EL (cell line): ENCODE measurements around the gene DDX1.
"Not testable (repeated sequence)": the region's sequence is repeated elsewhere in the genome, so short reads cannot be mapped to it uniquely, and the experiment has no call there.

Source experiments
- DNase-seq: peaks from one replicate; pipeline ENCODE4 v3.0.0-alpha.2; 2016

DDX1 gene

DNA sequence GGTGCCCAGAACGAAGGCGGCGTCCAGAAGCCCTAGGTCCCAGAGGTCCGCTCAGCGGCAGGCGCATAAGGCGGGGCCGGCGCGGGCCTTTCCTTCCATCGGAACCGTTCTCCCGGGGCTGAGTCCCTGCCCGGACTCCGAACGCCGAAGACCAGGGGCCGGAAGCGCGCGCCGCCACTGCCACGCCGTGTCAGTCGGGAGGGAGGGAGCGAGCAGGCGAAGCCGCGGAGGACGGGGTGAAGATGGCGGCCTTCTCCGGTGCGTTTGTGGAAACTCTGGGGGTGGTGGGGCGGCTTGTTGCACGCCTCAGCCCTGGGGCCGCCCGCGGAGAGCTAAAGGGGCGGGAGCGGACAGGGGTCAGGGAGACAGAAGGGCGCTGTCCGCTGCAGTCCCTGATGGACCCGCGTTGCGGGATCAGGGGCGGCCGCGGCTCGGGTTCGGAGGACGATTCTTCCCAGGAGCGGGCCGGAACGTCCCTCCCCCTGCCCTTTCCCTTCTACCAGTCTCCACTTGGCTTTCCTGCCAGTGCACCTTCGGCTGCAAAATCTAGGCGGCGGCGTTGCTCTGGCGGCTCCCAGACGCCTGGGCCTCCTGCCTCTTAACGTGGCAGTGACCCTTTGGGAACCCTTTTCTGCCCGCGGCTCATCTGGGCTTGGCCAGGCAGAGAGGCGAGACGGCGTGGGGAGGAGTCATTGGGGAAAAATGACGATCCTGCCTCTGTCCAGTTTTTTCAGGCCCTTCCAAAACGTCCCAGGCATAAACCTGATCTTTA is at the start of gene DDX1:
Gene DDX1, plus strand, starts transcription at position 177 of the 772 bp plus-strand sequence. Its CDS starts 66 bp downstream, at position 243.
- DNase-seq: peak; percentile 84

DNA sequence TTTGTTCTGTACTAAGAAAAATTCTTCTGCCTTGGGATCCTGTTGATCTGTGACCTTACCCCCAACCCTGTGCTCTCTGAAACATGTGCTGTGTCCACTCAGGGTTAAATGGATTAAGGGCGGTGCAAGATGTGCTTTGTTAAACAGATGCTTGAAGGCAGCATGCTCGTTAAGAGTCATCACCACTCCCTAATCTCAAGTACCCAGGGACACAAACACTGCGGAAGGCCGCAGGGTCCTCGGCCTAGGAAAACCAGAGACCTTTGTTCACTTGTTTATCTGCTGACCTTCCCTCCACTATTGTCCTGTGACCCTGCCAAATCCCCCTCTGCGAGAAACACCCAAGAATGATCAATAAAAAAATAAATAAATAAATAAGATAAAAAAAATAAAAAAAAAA is 49.4 kb upstream of the DDX1 start:
- DNase-seq: not testable (repeated sequence)

DNA sequence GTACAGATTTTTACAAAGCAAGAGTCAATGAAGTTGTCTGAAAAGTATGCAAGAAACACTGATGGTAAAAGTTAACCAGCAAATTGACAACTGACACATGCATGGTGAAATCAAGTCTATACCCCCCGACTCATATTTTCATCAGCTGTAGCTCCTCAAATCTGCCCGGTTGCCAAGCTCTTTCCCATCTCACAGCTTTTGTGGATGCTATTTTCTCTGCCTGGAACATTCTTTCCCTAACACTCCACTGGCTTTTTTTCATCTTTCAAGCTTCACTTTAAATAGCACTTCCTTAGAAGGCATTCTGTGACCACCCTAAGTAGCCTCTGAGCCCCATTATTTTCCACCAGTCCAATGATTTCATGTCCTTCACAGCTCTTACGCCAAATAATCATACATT is 48.6 kb upstream of the DDX1 start:
- DNase-seq: no peak

DNA sequence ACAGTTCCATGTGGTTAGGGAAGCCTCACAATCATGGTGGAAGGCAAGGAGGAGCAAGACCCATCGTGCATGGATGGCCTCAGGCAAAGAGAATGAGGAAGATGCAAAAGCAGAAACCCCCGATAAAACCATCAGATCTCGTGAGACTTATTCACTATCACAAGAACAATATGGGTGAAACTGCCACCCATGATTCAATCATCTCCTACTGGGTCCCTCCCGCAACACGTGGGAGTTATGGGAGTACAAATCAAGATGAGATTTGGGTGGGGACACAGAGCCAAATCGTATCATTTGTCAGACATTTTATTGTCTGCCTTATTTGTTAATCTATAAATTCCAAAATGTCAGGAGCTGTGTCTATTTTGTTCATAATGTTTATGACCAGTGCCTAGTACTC is 48.1 kb upstream of the DDX1 start:
- DNase-seq: no peak

DNA sequence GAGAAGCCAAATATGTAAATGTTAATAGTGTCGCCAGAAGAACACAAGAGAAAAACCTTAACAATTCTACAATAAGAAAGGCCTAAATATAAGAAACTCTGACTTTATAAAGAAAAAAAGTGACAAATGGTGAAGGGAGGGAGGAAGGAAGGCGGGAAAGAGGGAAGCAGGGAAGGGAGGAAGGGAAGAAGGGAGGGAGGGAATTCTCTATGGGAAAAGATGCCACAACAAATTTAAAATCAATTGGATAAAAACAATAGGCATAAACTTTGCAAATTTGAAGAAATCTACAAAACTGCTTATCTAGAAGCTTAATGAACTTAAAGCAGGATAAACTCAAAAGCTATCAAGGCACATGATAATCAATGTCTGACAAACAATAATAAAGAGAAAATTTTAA is 47.4 kb upstream of the DDX1 start:
- DNase-seq: no peak

DNA sequence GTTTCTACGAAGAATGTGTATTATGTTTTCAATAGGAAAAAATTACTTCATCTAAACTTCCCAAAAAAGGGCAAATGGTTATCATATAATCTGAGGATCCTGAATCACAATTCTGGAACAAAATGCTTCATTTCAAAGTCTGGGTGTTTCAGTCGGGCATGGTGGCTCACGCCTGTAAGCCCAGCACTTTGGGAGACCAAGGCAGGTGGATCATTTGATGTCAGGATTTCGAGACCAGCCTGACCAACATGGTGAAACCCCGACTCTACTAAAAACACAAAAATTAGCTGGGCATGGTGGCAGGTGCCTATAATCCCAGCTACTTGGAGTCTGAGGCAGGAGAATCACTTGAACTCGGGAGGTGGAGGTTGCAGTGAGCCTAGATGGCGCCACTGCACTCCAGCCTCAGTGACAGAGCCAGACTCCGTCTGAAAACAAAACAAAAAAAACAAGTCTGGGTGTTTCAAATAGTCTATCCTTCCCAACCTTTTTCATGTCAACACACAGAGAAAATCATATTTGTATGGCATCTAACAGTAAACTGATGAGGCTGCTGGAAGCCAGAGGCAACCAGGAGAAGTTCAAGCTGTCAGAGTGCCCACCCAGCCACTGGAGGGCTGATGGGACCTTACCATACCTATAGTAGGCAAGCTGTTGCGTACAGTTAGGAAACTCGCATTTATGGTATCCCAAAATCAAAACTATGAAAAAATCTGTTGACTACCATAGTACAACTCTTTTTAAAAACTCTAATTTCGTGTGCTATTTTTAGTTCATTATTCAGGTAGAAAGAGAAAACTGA is 45.2 kb upstream of the DDX1 start:
- no peak for DNase-seq

DNA sequence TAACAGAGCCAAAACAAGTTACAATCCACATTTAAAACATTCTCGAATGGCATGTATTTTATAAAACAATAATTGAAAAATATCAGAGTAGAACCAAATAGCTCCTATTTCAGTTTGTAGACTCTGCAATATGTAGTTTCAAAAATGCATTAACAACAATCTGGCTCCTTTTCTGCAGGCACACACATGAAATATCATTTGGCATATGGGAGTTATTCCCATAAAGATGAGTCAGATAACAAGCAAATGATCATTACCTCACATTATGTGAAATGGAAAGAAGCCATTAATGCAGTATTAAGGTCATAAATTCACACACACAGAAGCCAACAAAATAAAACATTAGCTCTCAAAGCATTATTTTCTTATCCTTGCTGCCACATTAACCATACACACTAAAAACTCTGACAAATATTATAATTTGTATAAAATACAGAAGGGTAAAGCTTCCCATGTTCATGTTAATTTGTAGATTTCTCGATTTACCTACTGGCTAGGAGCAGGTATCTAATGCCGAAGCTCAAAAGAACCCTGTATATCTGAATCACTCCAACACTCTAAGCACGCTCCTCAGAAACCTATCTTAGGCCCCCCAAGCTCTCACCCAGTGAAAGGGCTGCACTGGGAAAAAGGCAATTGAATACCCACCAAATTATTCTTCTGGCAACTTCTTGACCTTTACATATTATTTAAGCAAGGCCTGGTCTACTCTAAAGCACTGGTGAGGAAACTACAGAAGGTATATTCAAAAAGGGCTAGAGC is 44.4 kb upstream of the DDX1 start:
- no peak for DNase-seq

DNA sequence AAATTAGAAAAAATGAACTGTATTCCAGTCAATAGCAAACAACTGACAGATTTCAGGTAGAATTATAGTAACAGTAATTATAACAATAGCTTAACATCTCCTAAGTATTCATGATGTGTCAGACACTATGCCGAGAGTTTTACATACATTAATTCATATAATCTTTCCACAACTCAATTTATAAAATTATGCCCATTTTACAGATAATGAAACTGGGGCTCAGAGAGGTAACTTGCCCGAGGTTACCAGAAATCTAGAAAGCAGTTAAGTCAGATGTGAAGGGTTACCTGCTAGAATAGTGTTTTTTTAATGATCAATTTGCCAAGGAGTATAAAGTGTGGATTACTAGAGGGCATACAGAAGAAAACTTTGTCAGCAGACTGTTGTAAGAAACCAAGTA is 42.7 kb upstream of the DDX1 start:
- no peak for DNase-seq

DNA sequence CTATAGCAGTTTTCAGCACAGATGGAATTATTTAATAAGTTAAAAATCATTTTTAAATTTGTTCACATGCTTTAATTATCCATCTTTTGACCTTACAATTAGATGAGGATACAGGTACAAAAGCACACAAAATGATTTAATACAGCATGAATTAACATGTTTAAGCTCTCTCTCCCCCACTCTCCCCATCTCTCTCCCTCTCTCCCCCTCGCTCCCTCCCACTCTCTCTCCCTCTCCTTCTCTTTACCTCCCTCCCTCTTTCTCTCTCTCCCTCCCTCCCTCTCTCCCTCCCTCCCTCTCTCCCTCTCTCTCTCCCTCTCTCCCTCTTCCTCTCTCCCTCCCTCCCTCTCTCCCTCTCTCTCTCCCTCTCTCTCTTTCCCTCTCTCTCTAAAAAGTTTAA is 38.1 kb upstream of the DDX1 start:
- no peak for DNase-seq

DNA sequence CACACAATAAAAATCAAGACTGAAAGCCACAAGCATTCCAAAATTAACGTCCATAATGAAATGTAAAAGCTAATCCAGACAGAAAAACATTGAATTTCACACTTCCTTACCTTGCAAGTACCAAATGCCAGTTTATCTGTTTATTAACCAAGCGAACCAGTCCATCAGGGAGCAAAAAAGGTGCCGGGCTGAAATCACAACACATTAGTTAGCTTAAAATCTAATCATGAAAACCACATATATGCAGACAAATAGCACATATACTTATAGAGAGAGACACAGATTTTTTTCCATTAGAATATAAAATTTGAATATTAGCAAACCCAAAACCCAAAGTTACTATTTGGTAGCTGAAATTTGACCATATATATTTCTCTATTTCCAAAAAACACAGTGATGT is 37.7 kb upstream of the DDX1 start:
- DNase-seq: no peak

DNA sequence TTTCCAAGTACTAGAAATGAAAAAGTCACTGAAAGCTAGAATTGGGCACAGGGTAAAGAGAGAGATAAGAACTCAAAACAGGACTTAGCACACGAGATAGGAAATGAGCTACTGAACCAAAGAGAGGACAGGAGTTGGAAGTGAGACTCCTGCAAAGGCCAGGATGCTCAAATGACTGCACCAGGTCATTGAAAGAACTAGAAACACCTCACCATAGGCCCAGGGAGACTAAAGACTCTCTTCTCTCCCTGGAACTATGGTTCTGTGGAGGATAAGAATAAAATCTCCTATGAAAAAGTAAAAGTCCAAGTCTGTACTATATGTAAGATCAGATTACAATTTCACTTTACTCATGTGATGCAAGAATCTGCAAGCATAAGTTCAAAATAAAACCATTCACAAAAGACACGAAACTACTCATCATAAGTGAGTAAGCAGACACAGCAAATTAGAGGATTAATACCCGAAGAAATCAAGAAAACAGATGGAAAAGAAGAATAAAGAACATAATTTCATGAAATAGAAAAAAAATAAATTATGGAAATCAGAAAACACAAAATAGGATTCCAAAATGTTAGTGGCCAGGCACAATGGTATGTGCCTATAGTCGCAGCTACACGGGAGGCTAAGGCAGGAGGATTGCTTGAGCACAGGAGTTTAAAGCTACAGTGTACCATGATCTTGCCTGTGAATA is 37.0 kb upstream of the DDX1 start:
- DNase-seq: no peak

DNA sequence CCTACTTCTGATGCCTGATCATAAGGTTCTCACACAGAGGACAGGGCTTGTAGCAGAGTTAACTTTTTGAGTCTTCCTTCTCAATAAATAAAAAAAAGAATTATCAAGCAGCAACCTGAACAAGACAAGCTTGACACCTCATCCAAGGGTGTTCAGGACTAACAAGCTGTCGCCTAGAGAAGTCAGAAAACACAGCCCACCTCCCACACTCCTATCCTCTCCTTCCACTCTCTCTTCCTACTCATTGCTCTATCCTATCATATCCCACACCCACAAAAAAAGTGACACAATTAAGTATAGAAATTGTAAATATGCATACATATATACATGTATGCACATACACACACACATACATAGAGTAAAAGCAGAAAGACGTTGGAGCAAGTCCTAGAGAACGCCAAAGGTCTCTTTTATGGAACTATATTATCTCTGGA is 35.9 kb upstream of the DDX1 start:
- no peak for DNase-seq

DNA sequence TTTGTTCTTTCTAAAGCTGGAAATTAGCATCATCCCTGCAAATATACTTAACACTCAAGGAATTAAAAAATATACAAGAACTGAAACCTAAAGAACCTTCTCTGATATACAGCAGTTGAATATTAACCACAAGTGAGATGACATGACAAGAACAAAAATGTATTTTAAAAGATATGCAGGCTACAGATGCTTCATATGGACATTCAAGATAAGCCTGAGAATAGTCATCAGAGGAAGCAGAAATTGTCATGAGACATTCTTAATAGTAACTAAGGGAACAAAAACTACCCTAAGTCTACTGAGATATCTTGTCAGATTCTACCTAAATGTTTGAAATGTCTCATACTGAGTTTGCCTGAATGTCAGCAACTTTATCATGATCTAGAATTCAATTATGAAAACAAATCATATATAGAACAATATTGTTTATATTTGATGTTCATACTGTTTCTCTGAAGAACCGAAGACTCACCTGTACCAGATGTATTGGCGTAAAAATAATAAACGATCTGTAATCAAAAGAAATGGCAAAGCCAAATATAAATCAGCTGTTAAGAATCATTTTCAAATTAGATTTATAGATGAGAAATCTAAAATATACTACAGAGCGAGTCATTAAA is 35.2 kb upstream of the DDX1 start:
- no peak for DNase-seq

DNA sequence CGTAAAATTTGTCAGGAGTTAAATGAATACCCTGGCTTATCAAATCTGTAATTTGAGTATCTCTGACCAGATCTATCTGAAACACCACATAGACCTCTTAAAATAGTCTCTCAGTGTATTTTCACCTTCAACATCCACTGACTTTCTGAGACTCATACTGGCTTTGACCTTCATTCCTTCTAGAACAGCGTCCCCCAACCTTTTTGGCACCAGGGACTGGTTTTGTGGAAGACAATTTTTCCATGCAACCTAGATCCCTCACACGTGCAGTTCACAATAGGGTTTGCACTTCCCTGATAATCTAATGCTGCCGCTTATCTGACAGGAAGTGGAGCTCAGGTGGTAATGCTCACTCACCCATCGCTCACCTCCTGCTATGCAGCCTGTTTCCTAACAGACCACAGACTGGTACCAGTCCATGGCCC is 33.8 kb upstream of the DDX1 start:
- DNase-seq: no peak

DNA sequence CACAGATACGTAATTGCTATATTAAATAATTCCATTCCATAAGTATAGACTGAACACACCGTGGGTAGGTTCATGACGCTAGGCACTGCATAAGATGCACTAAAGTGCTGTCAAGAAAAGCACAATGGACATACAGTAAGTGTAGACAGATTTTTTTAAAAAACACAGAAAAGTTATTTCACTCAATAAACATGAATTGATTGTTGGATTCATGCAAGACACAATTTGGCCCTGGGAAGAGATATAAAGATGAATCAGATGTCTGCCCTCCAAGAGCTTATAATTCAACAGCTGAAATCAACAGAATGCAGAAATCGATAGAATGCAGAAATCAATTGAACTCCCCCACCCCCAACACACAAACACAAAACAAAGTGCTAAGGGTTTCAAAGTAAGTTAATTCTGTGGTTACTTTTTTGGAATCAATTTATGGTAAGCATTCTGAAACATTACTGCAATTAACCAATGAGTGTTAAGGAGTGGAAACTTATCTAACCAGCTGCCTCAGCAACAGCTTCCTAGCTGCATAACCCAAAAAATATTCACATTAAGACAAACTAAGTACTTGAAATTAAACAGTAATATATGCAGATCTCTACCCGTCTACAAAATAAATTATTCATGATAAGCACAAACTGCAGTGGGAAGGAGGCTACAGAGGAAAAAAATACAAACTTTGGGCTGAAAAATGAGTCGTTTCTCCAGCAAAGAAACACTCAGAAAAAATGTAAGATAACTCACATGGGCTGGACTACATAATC is 32.1 kb upstream of the DDX1 start:
- DNase-seq: no peak

DNA sequence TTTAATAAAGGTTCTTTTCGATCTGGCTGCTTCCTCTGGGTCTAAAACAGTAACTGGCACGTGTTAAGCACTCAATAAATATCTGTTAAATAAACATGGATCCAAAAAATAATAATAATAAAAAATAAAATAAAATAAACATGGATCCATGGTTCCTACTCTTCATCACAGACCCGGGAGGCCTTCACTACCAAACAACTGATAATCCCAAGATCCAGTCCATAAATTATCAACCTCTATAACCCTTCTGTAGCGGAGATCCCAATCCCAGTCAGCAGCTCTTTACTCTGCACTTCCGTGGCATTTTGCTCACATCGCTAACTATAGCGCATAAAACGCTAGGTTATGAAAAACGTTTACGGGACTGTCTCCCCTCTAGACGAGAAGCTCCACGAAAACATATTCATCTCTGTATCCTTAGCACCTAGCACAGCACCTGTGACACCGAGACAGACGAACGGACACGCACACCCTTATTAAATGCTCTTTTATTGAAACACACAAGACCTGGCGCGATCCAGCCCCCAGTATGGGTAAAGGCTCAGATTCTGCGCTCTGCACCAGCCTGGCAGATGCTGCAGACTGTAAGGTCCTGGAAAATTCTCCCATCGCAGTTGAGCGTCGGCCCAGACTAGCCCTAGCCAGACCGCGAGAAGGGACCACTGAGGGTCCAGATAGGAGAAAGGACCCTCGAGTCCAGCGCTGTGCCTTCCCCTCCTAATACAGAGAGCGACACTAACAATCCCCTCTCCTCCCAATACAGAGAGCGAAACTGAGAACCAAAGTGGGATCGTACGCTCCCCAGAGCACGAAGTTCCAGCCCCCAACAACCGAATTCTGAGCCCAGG is 31.3 kb upstream of the DDX1 start:
- peak; percentile 40 for DNase-seq

DNA sequence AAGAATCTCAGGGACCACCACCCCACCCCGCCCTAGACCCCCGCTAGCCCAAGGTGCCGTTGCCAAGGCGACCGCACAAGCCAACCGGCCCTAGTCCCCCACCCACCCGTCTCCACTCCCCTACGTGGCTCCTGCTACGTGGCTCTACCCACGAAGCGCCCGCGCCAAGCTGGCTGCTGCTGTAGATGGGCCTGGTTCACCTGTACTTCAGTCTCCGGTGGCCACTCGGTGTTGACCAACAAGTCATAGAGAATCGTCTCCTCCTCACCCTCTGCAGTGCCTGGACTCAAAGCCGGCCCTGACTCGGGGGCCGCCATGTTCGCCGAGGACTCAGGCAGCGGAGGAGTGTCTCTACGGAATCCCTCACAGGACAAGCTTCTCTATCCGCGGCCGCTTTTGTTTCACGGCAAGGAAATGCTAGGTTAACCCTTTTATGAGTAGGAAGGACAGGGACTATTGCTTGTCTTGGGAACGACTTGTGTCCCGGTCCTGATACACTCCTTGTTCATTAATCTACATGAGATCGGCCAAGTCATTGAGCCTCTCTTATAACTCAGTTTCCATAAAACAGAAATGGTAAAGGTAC is 30.6 kb upstream of the DDX1 start, which contains the start of gene NBAS:
Gene NBAS, minus strand, starts transcription at position 347 of the 586 bp plus-strand sequence. Its CDS starts 30 bp downstream, at position 317.
- peak; percentile 84 for DNase-seq

DNA sequence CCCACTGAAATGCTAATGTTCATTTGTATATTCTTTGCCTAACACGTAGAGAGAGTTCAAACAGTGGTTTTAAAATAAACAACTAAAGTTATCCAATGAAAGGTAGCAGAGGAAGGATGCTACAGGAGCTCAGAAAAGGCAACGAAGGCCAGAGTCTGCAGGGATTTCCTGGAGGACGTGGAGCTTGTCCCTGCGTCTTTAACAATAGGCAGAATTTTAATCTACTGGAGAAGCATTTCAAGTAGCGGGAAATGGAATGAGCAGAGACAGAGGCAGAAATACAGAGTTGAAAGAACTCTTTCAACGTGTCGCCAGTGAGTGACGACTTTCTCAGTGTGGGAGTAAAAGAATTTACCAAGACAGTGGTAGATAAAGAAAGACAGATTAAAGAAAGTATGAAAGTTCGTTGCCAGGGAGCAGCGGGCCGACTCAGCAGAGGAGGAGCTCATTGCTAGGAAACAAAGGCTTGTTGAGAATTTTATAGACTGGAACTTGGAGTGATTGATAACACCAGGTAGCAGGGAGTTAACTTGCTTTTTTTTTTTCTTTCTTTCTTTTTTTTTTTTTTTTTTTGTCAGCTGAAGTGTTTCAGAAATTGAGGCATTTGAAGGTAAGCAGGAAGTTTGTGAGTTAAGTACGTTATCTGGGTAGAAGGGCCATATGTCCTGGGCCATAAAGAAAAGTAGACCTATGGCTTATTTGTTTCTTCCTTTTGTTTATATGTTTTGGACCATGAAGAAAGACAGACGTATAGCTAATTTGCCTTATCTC is 29.9 kb upstream of the DDX1 start:
- DNase-seq: peak; percentile 34

DNA sequence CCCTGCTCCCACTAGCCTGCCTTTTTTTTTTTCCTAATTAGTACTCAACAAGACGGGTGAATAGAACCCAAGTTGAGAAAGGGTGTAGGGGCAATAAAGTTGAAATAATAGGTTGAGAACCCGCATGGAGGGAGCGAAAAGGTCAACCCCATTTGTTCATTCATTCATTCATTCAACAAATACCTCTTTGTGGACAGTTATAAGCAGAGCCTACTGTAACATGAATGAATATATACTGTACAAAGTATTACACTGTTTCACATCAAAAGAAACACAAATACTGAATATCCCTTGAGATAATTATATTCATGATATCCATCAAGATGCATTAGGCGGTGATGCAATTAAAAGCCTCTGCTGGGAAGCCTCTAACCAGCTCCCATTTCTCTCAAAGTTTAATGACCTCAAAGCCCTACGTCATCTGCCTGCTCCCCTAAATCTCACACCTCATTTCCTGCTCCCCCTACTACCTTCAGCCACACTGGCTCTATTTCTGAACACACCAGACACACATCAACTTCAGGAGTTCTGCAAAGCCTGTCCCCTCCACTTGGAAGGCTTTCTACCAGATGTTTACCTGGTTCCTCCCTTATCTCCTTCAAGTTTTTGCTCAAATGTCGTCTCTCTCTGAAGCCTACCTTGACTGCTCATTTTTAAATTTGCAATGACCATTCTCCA is 29.2 kb upstream of the DDX1 start:
- no peak for DNase-seq
